CD4-positive, alpha-beta T cell treated with Interleukin-10 for 1 hour (primary cell): ENCODE data around the gene PLA2G4D.

ENCODE experiments used
- DNase-seq: peaks from one replicate; pipeline ENCODE4 v3.0.0-alpha.2; 2020

The PLA2G4D gene

GRCh38 chr15:42048821-42049200 lies 45.6 kb downstream of the PLA2G4D start:
- no peak for DNase-seq

GRCh38 chr15:42048080-42048820 lies 46.1 kb downstream of the PLA2G4D start:
- DNase-seq = no peak

GRCh38 chr15:42046597-42046996 lies 47.8 kb downstream of the PLA2G4D start:
- DNase-seq = no peak

- DNase-seq = no peak
Measured at GRCh38 chr15:42045211-42045615, 49.1 kb downstream of the PLA2G4D start.

GRCh38 chr15:42042602-42043400 lies 51.6 kb downstream of the PLA2G4D start:
- DNase-seq = no peak

- DNase-seq = no peak
Measured at GRCh38 chr15:42038401-42038800, 56.0 kb downstream of the PLA2G4D start.

- DNase-seq = no peak
Measured at GRCh38 chr15:42037656-42038055, 56.7 kb downstream of the PLA2G4D start.

- no peak for DNase-seq
Measured at GRCh38 chr15:42036966-42037365, 57.4 kb downstream of the PLA2G4D start.

GRCh38 chr15:42036112-42036905 lies 58.1 kb downstream of the PLA2G4D start:
- no peak for DNase-seq

- DNase-seq = no peak
Measured at GRCh38 chr15:42035435-42035761, 59.0 kb downstream of the PLA2G4D start.

- DNase-seq = no peak
Measured at GRCh38 chr15:42034628-42035434, 59.5 kb downstream of the PLA2G4D start.

GRCh38 chr15:42033214-42033873 lies 61.0 kb downstream of the PLA2G4D start:
- DNase-seq = no peak

- no peak for DNase-seq
Measured at GRCh38 chr15:42032376-42033213, 61.8 kb downstream of the PLA2G4D start.

- DNase-seq = no peak
Measured at GRCh38 chr15:42031198-42031915, 63.0 kb downstream of the PLA2G4D start.

GRCh38 chr15:42027521-42027920 lies 66.8 kb downstream of the PLA2G4D start:
- no peak for DNase-seq

GRCh38 chr15:42024303-42024702 lies 70.1 kb downstream of the PLA2G4D start:
- no peak for DNase-seq

- DNase-seq = no peak
Measured at GRCh38 chr15:42021593-42021992, 72.8 kb downstream of the PLA2G4D start.

GRCh38 chr15:42020713-42021273 lies 73.6 kb downstream of the PLA2G4D start, which contains the start of gene PLA2G4E:
PLA2G4E (minus strand) TSS chr15:42021042; CDS start chr15:42021030, 12 bp downstream.
- no peak for DNase-seq

GRCh38 chr15:42018306-42019224 lies 75.8 kb downstream of the PLA2G4D start:
- DNase-seq = no peak
